Uterus (tissue), 2 donors: ENCODE results near the gene CD2BP2.

Source experiments
- POLR2A ChIP-seq, 2 donors: fragments of 450-650 bp; IDR thresholded peaks; one replicate each; pipeline ENCODE4 v1.6.1; 2016; ENCODE audit warnings: antibody characterized with exemption in 2 of 2, mild to moderate bottlenecking in 1 of 2, moderate library complexity in 1 of 2
- TF ChIP-seq, protein P1 (sequence below), 4 experiments: fragments of 200-600 bp in 2 of 4; fragments of 450-650 bp in 2 of 4; sonication (generic) in 2 of 4; IDR thresholded peaks; one replicate each; pipeline ENCODE4 v1.5.1; 2016 to 2019; ENCODE audit warnings: antibody characterized with exemption in 4 of 4, mild to moderate bottlenecking in 2 of 4, moderate library complexity in 1 of 4

DNA sequence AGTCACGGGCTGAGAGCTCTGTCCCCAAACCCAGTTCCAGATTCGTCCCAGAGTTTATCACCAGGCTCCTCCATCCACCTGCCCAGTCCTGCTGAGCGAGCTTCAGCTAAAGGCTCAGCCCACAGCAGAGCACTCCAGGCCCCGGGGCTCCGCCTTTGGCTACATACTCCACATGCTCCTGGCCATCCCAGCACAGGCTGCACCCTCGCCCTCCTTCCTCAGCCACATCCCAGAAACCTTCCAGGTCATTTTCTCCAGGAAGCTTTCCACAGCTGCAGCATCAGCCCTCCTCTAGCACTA, 4.7 kb upstream of the CD2BP2 start:
- TF ChIP-seq, protein P1, sequence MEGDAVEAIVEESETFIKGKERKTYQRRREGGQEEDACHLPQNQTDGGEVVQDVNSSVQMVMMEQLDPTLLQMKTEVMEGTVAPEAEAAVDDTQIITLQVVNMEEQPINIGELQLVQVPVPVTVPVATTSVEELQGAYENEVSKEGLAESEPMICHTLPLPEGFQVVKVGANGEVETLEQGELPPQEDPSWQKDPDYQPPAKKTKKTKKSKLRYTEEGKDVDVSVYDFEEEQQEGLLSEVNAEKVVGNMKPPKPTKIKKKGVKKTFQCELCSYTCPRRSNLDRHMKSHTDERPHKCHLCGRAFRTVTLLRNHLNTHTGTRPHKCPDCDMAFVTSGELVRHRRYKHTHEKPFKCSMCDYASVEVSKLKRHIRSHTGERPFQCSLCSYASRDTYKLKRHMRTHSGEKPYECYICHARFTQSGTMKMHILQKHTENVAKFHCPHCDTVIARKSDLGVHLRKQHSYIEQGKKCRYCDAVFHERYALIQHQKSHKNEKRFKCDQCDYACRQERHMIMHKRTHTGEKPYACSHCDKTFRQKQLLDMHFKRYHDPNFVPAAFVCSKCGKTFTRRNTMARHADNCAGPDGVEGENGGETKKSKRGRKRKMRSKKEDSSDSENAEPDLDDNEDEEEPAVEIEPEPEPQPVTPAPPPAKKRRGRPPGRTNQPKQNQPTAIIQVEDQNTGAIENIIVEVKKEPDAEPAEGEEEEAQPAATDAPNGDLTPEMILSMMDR (IDR thresholded peaks at IDR 0.05): no peak
- no peak for TF ChIP-seq POLR2A (IDR thresholded peaks at IDR 0.05)
